HepG2 (cell line): ENCODE results near the gene EHD1. TPM values are rescaled to one million over a fixed set of nuclear protein-coding genes. Genes with fewer than 3 reads are reported as not detected.

Source experiments
- AFF4 ChIP-seq: sonication (generic); formaldehyde crosslinking; IDR thresholded peaks from 2 replicates; pipeline ENCODE4 v1.4.0; 2020; ENCODE audit warnings: missing genetic modification reagents
- ASH2L ChIP-seq: fragments of 300-600, 200-600 bp; sonication (generic); IDR thresholded peaks from 2 replicates; pipeline ENCODE4 v1.7.0; 2017; ENCODE audit warnings: low read depth, mild to moderate bottlenecking, moderate library complexity, mixed read lengths, low read length; ENCODE audit not compliant: insufficient read length
- EZH2 ChIP-seq: conservative IDR thresholded peaks from 2 replicates; pipeline ENCODE4 v1.6.1; 2012; ENCODE audit warnings: mild to moderate bottlenecking, low read depth, low read length, moderate library complexity
- IRX3 ChIP-seq: sonication (generic); formaldehyde crosslinking; IDR thresholded peaks from 2 replicates; pipeline ENCODE4 v1.8.1; 2023; ENCODE audit warnings: mild to moderate bottlenecking, low read depth, missing genetic modification reagents, borderline replicate concordance
- JUND ChIP-seq: sonication (generic); formaldehyde crosslinking; IDR thresholded peaks from 2 replicates; pipeline ENCODE4 v1.8.0; 2022; ENCODE audit warnings: mild to moderate bottlenecking, missing genetic modification reagents
- KAT2B ChIP-seq: fragments of 150-350 bp; IDR thresholded peaks from 2 replicates; pipeline ENCODE4 v1.6.1; 2014; ENCODE audit warnings: low read depth, low read length, borderline replicate concordance
- KLF15 ChIP-seq: sonication (generic); formaldehyde crosslinking; IDR thresholded peaks from 2 replicates; pipeline ENCODE4 v1.8.1; 2023; ENCODE audit warnings: borderline replicate concordance, mild to moderate bottlenecking, inconsistent platforms, missing genetic modification reagents, mixed read lengths
- RERE ChIP-seq: IDR thresholded peaks from 2 replicates; pipeline ENCODE4 v1.6.1; 2016; ENCODE audit warnings: low read depth, missing genetic modification reagents, missing compliant biosample characterization
- UBTF ChIP-seq: sonication (generic); formaldehyde crosslinking; IDR thresholded peaks from 2 replicates; pipeline ENCODE4 v1.4.0; 2020; ENCODE audit warnings: mild to moderate bottlenecking, missing genetic modification reagents
- ZBTB42 ChIP-seq: sonication (generic); formaldehyde crosslinking; IDR thresholded peaks from 2 replicates; pipeline ENCODE4 v1.5.0; 2020; ENCODE audit warnings: mild to moderate bottlenecking, missing genetic modification reagents
- ZMAT5 ChIP-seq: sonication (generic); formaldehyde crosslinking; IDR thresholded peaks from 2 replicates; pipeline ENCODE4 v1.5.0; 2020; ENCODE audit warnings: mild to moderate bottlenecking, low read depth, missing genetic modification reagents, borderline replicate concordance
- polyA plus RNA-seq, 8 experiments: library from polyadenylated mRNA; depleted of rRNA in 3 of 8; stranded (reverse) in 7 of 8; unstranded in 1 of 8; fragments of >200 nt; fragmentation: Illumina TruSeq in 4 of 8; extraction: Trizol in 4 of 8; gene quantifications; 2 replicates each; pipeline versions ENCODE4 v1.2.1 to v1.2.3, GENCODE V29; 2011 to 2016; ENCODE audit warnings: low read depth in 4 of 8, missing spikeins in 1 of 8, mixed read lengths in 1 of 8; ENCODE audit not compliant: insufficient read depth in 1 of 8
- total RNA-seq, 5 experiments: library from RNA; depleted of rRNA; stranded (reverse); fragments of >200 nt; fragmentation: Illumina TruSeq; extraction: Trizol; gene quantifications; 2 replicates each; pipeline ENCODE4 v1.2.3, GENCODE V29; 2016; ENCODE audit warnings: low read depth in 1 of 5
- TF ChIP-seq, protein P1 (sequence below): IDR thresholded peaks from 2 replicates; pipeline ENCODE4 v1.6.1; 2016; ENCODE audit warnings: mild to moderate bottlenecking, missing biosample characterization, missing genetic modification reagents

EHD1 gene
- total and polyA plus RNA-seq, 2 of the 13 experiments (the other 11 are each of a cell fraction or from before 2014, with no cell fraction given), result 23.6 to 26.6 TPM

- no peak for TF ChIP-seq IRX3 (CRISPR knock-in tag)
- no peak; the same call in 1 of the 2 replicates for TF ChIP-seq UBTF (CRISPR knock-in tag)
- no peak for TF ChIP-seq KLF15 (CRISPR knock-in tag)
- no peak for TF ChIP-seq AFF4 (CRISPR knock-in tag)
- TF ChIP-seq JUND (CRISPR knock-in tag), result no peak
- no peak for TF ChIP-seq EZH2
- TF ChIP-seq, protein P1, sequence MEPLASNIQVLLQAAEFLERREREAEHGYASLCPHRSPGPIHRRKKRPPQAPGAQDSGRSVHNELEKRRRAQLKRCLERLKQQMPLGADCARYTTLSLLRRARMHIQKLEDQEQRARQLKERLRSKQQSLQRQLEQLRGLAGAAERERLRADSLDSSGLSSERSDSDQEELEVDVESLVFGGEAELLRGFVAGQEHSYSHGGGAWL (CRISPR knock-in tag), result no peak
- TF ChIP-seq ASH2L, result no peak
- TF ChIP-seq ZBTB42 (CRISPR knock-in tag), result no peak
- no peak; the same call in 1 of the 2 replicates for TF ChIP-seq RERE (CRISPR knock-in tag)
- no peak for TF ChIP-seq KAT2B
- TF ChIP-seq ZMAT5, result no peak
These were observed 7.2 kb upstream of the EHD1 start (continued) for GRCh38 chr11:64885367-64886286.
